Neural crest cell (in vitro differentiated cells): ENCODE data around the gene CDH23. TPM values are rescaled to one million over a fixed set of nuclear protein-coding genes. Genes with fewer than 3 reads are reported as not detected.

Experiments
- DNase-seq: peaks from one replicate; pipeline ENCODE4 v3.0.0; 2021; ENCODE audit warnings: low read depth, mixed read lengths, low spot score
- H3K27ac Mint-ChIP-seq: one replicate; pipeline ENCODE4 v1.8.0; 2021; ENCODE audit warnings: mild to moderate bottlenecking, mixed read lengths; ENCODE audit not compliant: unreplicated experiment
- H3K27me3 Mint-ChIP-seq: 2 replicates; pipeline ENCODE4 v1.8.0; 2021; ENCODE audit warnings: low read depth, mild to moderate bottlenecking, mixed read lengths
- H3K36me3 Mint-ChIP-seq: 2 replicates; pipeline ENCODE4 v1.8.0; 2021; ENCODE audit warnings: low read depth, mild to moderate bottlenecking, mixed read lengths
- H3K4me1 Mint-ChIP-seq: 2 replicates; pipeline ENCODE4 v1.8.0; 2021; ENCODE audit warnings: mixed read lengths
- H3K4me3 Mint-ChIP-seq: one replicate; pipeline ENCODE4 v1.8.0; 2021; ENCODE audit warnings: mild to moderate bottlenecking, mixed read lengths
- H3K9me3 Mint-ChIP-seq: 2 replicates; pipeline ENCODE4 v1.8.0; 2021; ENCODE audit warnings: mixed read lengths
- total RNA-seq: library from RNA; stranded (reverse); gene quantifications from 2 replicates; pipeline ENCODE4 v1.2.1, GENCODE V29; 2021
- TF ChIP-seq, protein P1 (sequence below): fragments of 200-600 bp; sonication (generic); conservative IDR thresholded peaks from 2 replicates; pipeline ENCODE4 v1.5.0; 2021; ENCODE audit warnings: antibody characterized with exemption, mild to moderate bottlenecking

CDH23 gene
- total RNA-seq, 1 donor from 2014 or later = 2.6 TPM

DNA sequence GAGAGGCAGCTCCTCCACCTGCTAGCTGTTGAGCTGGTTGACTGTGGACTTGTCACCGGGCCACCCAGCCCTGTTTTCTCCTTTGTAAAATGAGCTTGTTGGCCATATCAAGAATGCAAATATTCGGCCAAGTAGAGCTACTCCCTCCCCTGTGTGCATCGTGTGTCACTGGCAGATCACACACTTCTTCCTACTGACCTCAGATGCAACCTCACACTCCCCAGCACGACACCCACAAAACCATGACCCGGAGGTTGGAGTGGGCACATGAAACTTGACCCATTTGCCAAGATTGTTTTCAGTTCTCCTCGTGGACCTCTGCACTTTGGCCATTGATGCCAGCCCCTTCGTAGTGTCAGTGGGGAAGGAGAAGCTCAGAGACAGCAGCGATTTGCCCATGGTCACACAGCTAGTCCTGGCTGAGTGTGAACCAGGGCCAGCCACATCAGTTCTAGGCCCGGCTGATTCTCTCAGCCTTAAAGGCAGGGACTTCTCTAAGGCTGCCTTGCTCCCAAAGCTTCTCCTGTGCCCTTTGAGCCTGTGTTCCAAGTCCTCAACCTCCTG lies 101.1 kb downstream of the CDH23 start:
- H3K27me3 Mint-ChIP-seq = no peaks in the 10 kb centered on the region
- no peak overlapping the region for H3K27ac Mint-ChIP-seq
- no peak overlapping the region for H3K4me3 Mint-ChIP-seq
- peaks cover 8% of the 10 kb centered on the region for H3K4me1 Mint-ChIP-seq
- no peaks in the 10 kb centered on the region for H3K36me3 Mint-ChIP-seq
- DNase-seq = no peak
- TF ChIP-seq, protein P1, sequence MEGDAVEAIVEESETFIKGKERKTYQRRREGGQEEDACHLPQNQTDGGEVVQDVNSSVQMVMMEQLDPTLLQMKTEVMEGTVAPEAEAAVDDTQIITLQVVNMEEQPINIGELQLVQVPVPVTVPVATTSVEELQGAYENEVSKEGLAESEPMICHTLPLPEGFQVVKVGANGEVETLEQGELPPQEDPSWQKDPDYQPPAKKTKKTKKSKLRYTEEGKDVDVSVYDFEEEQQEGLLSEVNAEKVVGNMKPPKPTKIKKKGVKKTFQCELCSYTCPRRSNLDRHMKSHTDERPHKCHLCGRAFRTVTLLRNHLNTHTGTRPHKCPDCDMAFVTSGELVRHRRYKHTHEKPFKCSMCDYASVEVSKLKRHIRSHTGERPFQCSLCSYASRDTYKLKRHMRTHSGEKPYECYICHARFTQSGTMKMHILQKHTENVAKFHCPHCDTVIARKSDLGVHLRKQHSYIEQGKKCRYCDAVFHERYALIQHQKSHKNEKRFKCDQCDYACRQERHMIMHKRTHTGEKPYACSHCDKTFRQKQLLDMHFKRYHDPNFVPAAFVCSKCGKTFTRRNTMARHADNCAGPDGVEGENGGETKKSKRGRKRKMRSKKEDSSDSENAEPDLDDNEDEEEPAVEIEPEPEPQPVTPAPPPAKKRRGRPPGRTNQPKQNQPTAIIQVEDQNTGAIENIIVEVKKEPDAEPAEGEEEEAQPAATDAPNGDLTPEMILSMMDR = no peak
- no peaks in the 10 kb centered on the region for H3K9me3 Mint-ChIP-seq

DNA sequence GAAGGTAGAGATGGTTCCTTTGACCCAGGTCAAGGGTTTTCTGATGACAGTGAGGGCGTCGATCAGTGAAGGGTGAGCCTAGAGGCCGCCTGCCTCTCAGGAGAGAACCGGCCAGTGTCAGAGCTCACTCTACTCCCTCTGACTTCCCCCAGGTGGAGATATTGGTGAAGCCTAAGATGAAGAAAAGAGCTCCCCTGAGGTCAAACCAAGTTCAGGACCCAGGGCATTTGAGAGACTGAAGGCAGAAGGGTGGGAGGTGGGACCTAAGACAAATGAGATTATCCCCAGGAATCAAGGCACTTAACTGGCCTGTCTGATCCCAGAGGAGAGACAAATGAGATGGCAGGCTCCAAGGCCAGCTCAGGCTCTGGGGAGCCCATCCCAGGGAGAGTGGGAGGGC lies 104.7 kb downstream of the CDH23 start:
- Mint-ChIP-seq H3K9me3 (peaks cover 2% of the 10 kb centered on the region), H3K4me1 (peaks cover 8% of the 10 kb centered on the region), H3K4me3 (no peak overlapping the region), H3K27ac (peak overlapping the region; percentile 91), H3K27me3 (no peaks in the 10 kb centered on the region), H3K36me3 (no peaks in the 10 kb centered on the region)
- TF ChIP-seq, protein P1 = no peak
- no peak for DNase-seq

GRCh38 chr10:71502190-71502589 lies 105.5 kb downstream of the CDH23 start:
- Mint-ChIP-seq H3K36me3 (no peaks in the 10 kb centered on the region), H3K4me1 (peaks cover 8% of the 10 kb centered on the region), H3K27ac (peak overlapping the region; percentile 65), H3K9me3 (peaks cover 2% of the 10 kb centered on the region), H3K27me3 (no peaks in the 10 kb centered on the region), H3K4me3 (no peak overlapping the region)
- no peak for DNase-seq
- TF ChIP-seq, protein P1 = no peak

DNA sequence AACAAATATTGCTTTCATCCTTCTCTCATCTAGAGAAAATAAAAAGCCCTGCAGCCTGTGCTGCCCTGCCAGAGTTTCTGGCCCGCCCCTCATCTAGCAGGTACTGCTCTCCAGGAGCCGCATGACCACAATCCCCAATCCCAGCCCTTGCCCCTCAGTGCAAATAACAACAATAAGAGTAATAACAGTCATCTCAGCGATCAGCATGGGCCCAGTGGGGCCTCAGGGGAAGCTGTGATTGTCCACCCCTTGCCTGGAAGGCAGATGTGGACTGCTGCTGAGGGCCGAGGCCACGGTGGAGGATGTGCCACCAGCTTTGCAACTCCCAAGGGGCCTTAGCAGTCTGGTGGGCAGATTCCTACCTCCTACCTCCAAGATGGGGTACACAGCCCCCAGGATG lies 106.1 kb downstream of the CDH23 start:
- H3K9me3 Mint-ChIP-seq = peaks cover 2% of the 10 kb centered on the region
- H3K27ac Mint-ChIP-seq = no peak overlapping the region
- H3K27me3 Mint-ChIP-seq = no peaks in the 10 kb centered on the region
- TF ChIP-seq, protein P1 = no peak
- H3K4me3 Mint-ChIP-seq = no peak overlapping the region
- no peaks in the 10 kb centered on the region for H3K36me3 Mint-ChIP-seq
- H3K4me1 Mint-ChIP-seq = peaks cover 8% of the 10 kb centered on the region
- DNase-seq = no peak

- TF ChIP-seq, protein P1 = no peak
- Mint-ChIP-seq H3K4me1 (peaks cover 8% of the 10 kb centered on the region), H3K9me3 (peaks cover 2% of the 10 kb centered on the region), H3K4me3 (no peak overlapping the region), H3K36me3 (no peaks in the 10 kb centered on the region), H3K27ac (no peak overlapping the region), H3K27me3 (no peaks in the 10 kb centered on the region)
- no peak for DNase-seq
Observed at GRCh38 chr10:71504168-71504567, 107.4 kb downstream of the CDH23 start.
